Ascending aorta (tissue), 2 donors: ENCODE results near the gene SC5D. TPM values are rescaled to one million over a fixed set of nuclear protein-coding genes. Genes with fewer than 3 reads are reported as not detected.

ENCODE experiments used
- DNase-seq, 2 donors: peaks; one replicate each; pipeline ENCODE4 v3.0.0-alpha.2; 2019; ENCODE audit warnings: low spot score in 2 of 2
- H3K27ac ChIP-seq, 2 donors: fragments of 200-600 bp; sonication (generic); one replicate each; pipeline ENCODE4 v1.5.1; 2016 to 2017; ENCODE audit warnings: mild to moderate bottlenecking in 1 of 2
- H3K27me3 ChIP-seq: fragments of 200-600 bp; sonication (generic); one replicate; pipeline ENCODE4 v1.5.1; 2017
- H3K36me3 ChIP-seq, 2 donors: fragments of 200-600 bp; sonication (generic); one replicate each; pipeline ENCODE4 v1.5.1; 2016
- H3K4me1 ChIP-seq, 2 donors: fragments of 200-600 bp; sonication (generic); one replicate each; pipeline ENCODE4 v1.5.1; 2016 to 2017; ENCODE audit warnings: mild to moderate bottlenecking in 1 of 2
- H3K4me3 ChIP-seq, 2 donors: fragments of 200-600 bp; sonication (generic); one replicate each; pipeline ENCODE4 v1.5.1; 2016 to 2017; ENCODE audit warnings: mild to moderate bottlenecking in 1 of 2
- H3K9me3 ChIP-seq, 2 donors: fragments of 200-600 bp; sonication (generic); one replicate each; pipeline ENCODE4 v1.5.1; 2016
- CTCF ChIP-seq, 3 experiments: fragments of 200-600 bp in 2 of 3; fragments of 450-650 bp in 1 of 3; sonication (generic) in 2 of 3; IDR thresholded peaks; one replicate each; pipeline ENCODE4 v1.5.1; 2016 to 2019; ENCODE audit warnings: antibody characterized with exemption in 3 of 3, mild to moderate bottlenecking in 1 of 3, moderate library complexity in 1 of 3
- intact Hi-C: fragments of 100-400 bp; cut with DNase I; formaldehyde crosslinking; loops from one replicate; pipeline ENCODE4 v1.15.1; 2023
- total RNA-seq: library from RNA; depleted of rRNA; stranded (reverse); fragments of >200 nt; gene quantifications from one replicate; pipeline ENCODE4 v1.1.0, GENCODE V29; 2016

Gene SC5D
- total RNA-seq, 1 donor from 2014 or later = 18.8 TPM

GRCh38 chr11:121274332-121274991, 18.1 kb upstream of the SC5D start:
- no peaks in the 10 kb centered on the region for H3K27me3 ChIP-seq
- no peaks in the 10 kb centered on the region for H3K9me3 ChIP-seq
- no peaks in the 10 kb centered on the region for H3K4me1 ChIP-seq
- no peak for DNase-seq
- intact Hi-C loops = no loop called here
- H3K36me3 ChIP-seq = no peaks in the 10 kb centered on the region
- no peak for TF ChIP-seq CTCF (IDR thresholded peaks at IDR 0.05)
- no peak overlapping the region for H3K4me3 ChIP-seq
- no peak overlapping the region for H3K27ac ChIP-seq

- Histone ChIP-seq H3K36me3 (no peaks in the 10 kb centered on the region), H3K27me3 (no peaks in the 10 kb centered on the region), H3K9me3 (no peaks in the 10 kb centered on the region), H3K4me1 (no peaks in the 10 kb centered on the region), H3K27ac (no peak overlapping the region), H3K4me3 (no peak overlapping the region)
- intact Hi-C loops = no loop called here
- no peak for DNase-seq
- no peak for TF ChIP-seq CTCF (IDR thresholded peaks at IDR 0.05)
Measured at GRCh38 chr11:121281698-121282097, 10.9 kb upstream of the SC5D start.

- intact Hi-C loops = no loop called here
- H3K36me3 ChIP-seq = no peaks in the 10 kb centered on the region
- no peaks in the 10 kb centered on the region for H3K4me1 ChIP-seq
- H3K27ac ChIP-seq = no peak overlapping the region
- TF ChIP-seq CTCF (IDR thresholded peaks at IDR 0.05) = no peak
- H3K9me3 ChIP-seq = no peaks in the 10 kb centered on the region
- H3K27me3 ChIP-seq = no peaks in the 10 kb centered on the region
- no peak overlapping the region for H3K4me3 ChIP-seq
- no peak for DNase-seq
Measured at GRCh38 chr11:121282386-121282785, 10.2 kb upstream of the SC5D start.

GRCh38 chr11:121282886-121283502, 9.6 kb upstream of the SC5D start:
- Histone ChIP-seq H3K27ac (no peak overlapping the region), H3K27me3 (no peaks in the 10 kb centered on the region), H3K36me3 (no peaks in the 10 kb centered on the region), H3K9me3 (no peaks in the 10 kb centered on the region), H3K4me1 (no peaks in the 10 kb centered on the region), H3K4me3 (no peak overlapping the region)
- DNase-seq = no peak
- TF ChIP-seq CTCF (IDR thresholded peaks at IDR 0.05) = no peak
- intact Hi-C loops = no loop called here

GRCh38 chr11:121291319-121291718, 1.3 kb upstream of the SC5D start:
- intact Hi-C loops = loop anchor here (5.0 to 10.0 kb wide), 2 partner anchors 176 to 923 kb away; no protein-coding TSS in a partner anchor

More at GRCh38 chr11:121291319-121291718, 1.3 kb upstream of the SC5D start:
- no peak for DNase-seq
- Histone ChIP-seq H3K4me1 (peaks cover 0 to 7% of the 10 kb centered on the region in 2 donors), H3K9me3 (no peaks in the 10 kb centered on the region), H3K27me3 (no peaks in the 10 kb centered on the region), H3K4me3 (no peak overlapping the region), H3K27ac (no peak overlapping the region), H3K36me3 (no peaks in the 10 kb centered on the region)
- no peak for TF ChIP-seq CTCF (IDR thresholded peaks at IDR 0.05)
